LNCaP clone FGC (cell line): Measurements from ENCODE around the gene HCFC1.
A peak's percentile ranks its signal among the peaks of the same experiment; 100 is the strongest.

Source experiments
- DNase-seq: peaks from one replicate; pipeline ENCODE4 v3.0.0-alpha.2; 2011; ENCODE audit warnings: low read depth
- H3K4me3 ChIP-seq: 2 replicates; pipeline ENCODE4 v1.5.1; 2011; ENCODE audit warnings: mild to moderate bottlenecking, low read depth, low read length, control low read depth
- CTCF ChIP-seq: IDR thresholded peaks from 2 replicates; pipeline ENCODE4 v1.5.1; 2012; ENCODE audit warnings: mild to moderate bottlenecking; ENCODE audit not compliant: control insufficient read depth, insufficient read depth; ENCODE audit errors: extremely low read depth

Gene HCFC1

GRCh38 chrX:153972368-153973126, 929 bp upstream of the HCFC1 start, which contains the start of gene TMEM187:
TMEM187 (plus strand) TSS chrX:153972754; CDS start chrX:153982063, 9,309 bp downstream.
- no peak for TF ChIP-seq CTCF
- peak within 1 kb of the TSS; percentile 69 for H3K4me3 ChIP-seq
- no peak for DNase-seq

GRCh38 chrX:153971124-153971449, 531 bp downstream of the HCFC1 start:
- no peak for TF ChIP-seq CTCF
- peak overlapping the region; percentile 69 for H3K4me3 ChIP-seq

GRCh38 chrX:153970357-153971123, 1.1 kb downstream of the HCFC1 start:
- TF ChIP-seq CTCF, result no peak
- no peak for DNase-seq
- H3K4me3 ChIP-seq, result peak overlapping the region; percentile 69

More at GRCh38 chrX:153971124-153971449, 531 bp downstream of the HCFC1 start:
- no peak for DNase-seq

GRCh38 chrX:153969904-153970356, 1.7 kb downstream of the HCFC1 start:
- H3K4me3 ChIP-seq, result peak overlapping the region; percentile 69
- no peak for TF ChIP-seq CTCF
- no peak for DNase-seq

- peak overlapping the region; percentile 69 for H3K4me3 ChIP-seq
- no peak for DNase-seq
- no peak for TF ChIP-seq CTCF
These were observed 2.3 kb downstream of the HCFC1 start for GRCh38 chrX:153969125-153969903.

GRCh38 chrX:153968754-153969124, 2.9 kb downstream of the HCFC1 start:
- peak overlapping the region; percentile 69 for H3K4me3 ChIP-seq
- no peak for DNase-seq
- peak; percentile 19; the same call in 1 of the 2 replicates for TF ChIP-seq CTCF
